GM12878 (cell line): Measurements from ENCODE around the gene ACOT12. TPM values are rescaled to one million over a fixed set of nuclear protein-coding genes. Genes with fewer than 3 reads are reported as not detected.

Source experiments
- ATAC-seq: fragments of 200-7000 bp; cut with Tn5 transposase; 3 replicates; pipeline ENCODE4 v1.9.1; 2020; ENCODE audit warnings: mild to moderate bottlenecking, moderate library complexity
- BruUV-seq: library from RNA; stranded (reverse); fragments of 400-500 nt; replicated peaks from 2 replicates; lab custom pipeline; 2021; lab: Mats Ljungman, UMichigan
- CTCF ChIA-PET: fragments of 300-600 bp; sonication (Branson Sonifier 250); formaldehyde crosslinking; extraction: SDS; loops from one replicate; lab custom pipeline; 2021; ENCODE audit warnings: inconsistent platforms; lab: Yijun Ruan, JAX
- POLR2A ChIA-PET: fragments of 350-600 bp; formaldehyde crosslinking; extraction: SDS; loops from one replicate; lab custom pipeline; 2021; ENCODE audit warnings: inconsistent platforms; lab: Charles Lee
- RAD21 ChIA-PET: fragments of 300-600 bp; sonication (Branson Sonifier 250); formaldehyde crosslinking; loops from one replicate; lab custom pipeline; 2023; ENCODE audit warnings: antibody characterized with exemption; ENCODE audit not compliant: unreplicated experiment; lab: Charles Lee
- SMC1A ChIA-PET: fragments of 300-600 bp; sonication (Branson Sonifier 250); formaldehyde crosslinking; loops from one replicate; lab custom pipeline; 2023; ENCODE audit not compliant: unreplicated experiment, uncharacterized antibody; lab: Charles Lee
- DNase-seq: peaks from one replicate; pipeline ENCODE4 v3.0.0-alpha.2; 2011; ENCODE audit warnings: low read depth, low spot score
- FAIRE-seq: peaks from 3 replicates; lab custom pipeline; 2011; peaks lifted over from hg19 to GRCh38; lab: Jason Lieb, UNC
- H2AFZ ChIP-seq: 2 replicates; pipeline ENCODE4 v1.6.0; 2011; ENCODE audit warnings: low read depth, low read length, control low read depth; ENCODE audit not compliant: control insufficient read depth
- H3K27ac ChIP-seq: 2 replicates; pipeline ENCODE4 v1.5.1; 2011; ENCODE audit warnings: control low read depth; ENCODE audit not compliant: control insufficient read depth, insufficient read depth
- H3K27me3 ChIP-seq, 2 experiments: replicated peaks in 1 of 2; 2 replicates each; pipeline versions ENCODE4 v1.6.0 to v1.6.1; 2011; ENCODE audit warnings: low read length in 1 of 2; ENCODE audit not compliant: control insufficient read depth in 2 of 2, insufficient read depth in 2 of 2
- H3K36me3 ChIP-seq, 2 experiments: 2 replicates each; pipeline ENCODE4 v1.5.1; 2011; ENCODE audit warnings: low read length in 1 of 2; ENCODE audit not compliant: control insufficient read depth in 2 of 2, insufficient read depth in 2 of 2
- H3K4me1 ChIP-seq: 2 replicates; pipeline ENCODE4 v1.6.1; 2011; ENCODE audit warnings: mild to moderate bottlenecking, low read length, moderate library complexity, mixed read lengths; ENCODE audit not compliant: control insufficient read depth, insufficient read depth
- H3K4me2 ChIP-seq: 2 replicates; pipeline ENCODE4 v1.6.0; 2011; ENCODE audit warnings: control low read depth; ENCODE audit not compliant: control insufficient read depth, insufficient read depth
- H3K4me3 ChIP-seq: fragments of 200-600 bp; sonication (generic); 2 replicates; pipeline ENCODE4 v1.5.1; 2016
- H3K79me2 ChIP-seq: 2 replicates; pipeline ENCODE4 v1.6.0; 2011; ENCODE audit warnings: low read length; ENCODE audit not compliant: control insufficient read depth, insufficient read depth
- H3K9ac ChIP-seq: 2 replicates; pipeline ENCODE4 v1.8.0; 2011; ENCODE audit warnings: low read length, control low read depth, mixed read lengths; ENCODE audit not compliant: control insufficient read depth, insufficient read depth
- H3K9me3 ChIP-seq: replicated peaks from 3 replicates; pipeline ENCODE4 v1.5.1; 2011; ENCODE audit warnings: mild to moderate bottlenecking, low read length; ENCODE audit not compliant: control insufficient read depth, insufficient read depth
- H4K20me1 ChIP-seq: 2 replicates; pipeline ENCODE4 v1.6.0; 2011; ENCODE audit not compliant: control insufficient read depth, insufficient read depth
- BHLHE40 ChIP-seq, 2 experiments: fragments of 450-650 bp in 1 of 2; IDR thresholded peaks; 2 replicates each; pipeline ENCODE4 v1.6.1; 2011 to 2017; ENCODE audit warnings: low read depth in 2 of 2, borderline replicate concordance in 1 of 2, improper control_type of control experiment in 1 of 2, low read length in 1 of 2, mild to moderate bottlenecking in 1 of 2
- BMI1 ChIP-seq: fragments of 450-650 bp; IDR thresholded peaks from 2 replicates; pipeline ENCODE4 v1.6.1; 2016; ENCODE audit warnings: mild to moderate bottlenecking, moderate library complexity, borderline replicate concordance
- CEBPB ChIP-seq, 2 experiments: fragments of 150-350 bp in 1 of 2; IDR thresholded peaks; 2 replicates each; pipeline ENCODE4 v1.6.1; 2012 to 2014; ENCODE audit warnings: low read depth in 2 of 2, low read length in 2 of 2, borderline replicate concordance in 1 of 2, inconsistent platforms in 1 of 2
- HDAC6 ChIP-seq: fragments of 200-600 bp; sonication (generic); IDR thresholded peaks from one replicate; pipeline ENCODE4 v1.8.0; 2017; ENCODE audit warnings: antibody characterized with exemption; ENCODE audit not compliant: unreplicated experiment
- NR2C1 ChIP-seq: fragments of 450-650 bp; IDR thresholded peaks from 2 replicates; pipeline ENCODE4 v1.6.1; 2017; ENCODE audit warnings: antibody characterized with exemption, mild to moderate bottlenecking, moderate library complexity
- POLR2AphosphoS5 ChIP-seq: IDR thresholded peaks from 2 replicates; pipeline ENCODE4 v1.6.1; 2011; ENCODE audit warnings: mild to moderate bottlenecking, low read length, inconsistent platforms
- POU2F2 ChIP-seq: IDR thresholded peaks from 3 replicates; pipeline ENCODE4 v1.6.1; 2011; ENCODE audit warnings: low read depth, mild to moderate bottlenecking, low read length, borderline replicate concordance
- PRDM15 ChIP-seq: fragments of 450-650 bp; formaldehyde crosslinking; IDR thresholded peaks from 2 replicates; pipeline ENCODE4 v1.4.0; 2020; ENCODE audit warnings: mild to moderate bottlenecking, moderate library complexity
- RFX5 ChIP-seq: IDR thresholded peaks from 2 replicates; pipeline ENCODE4 v1.6.1; 2011; ENCODE audit warnings: low read depth, low read length, improper control_type of control experiment
- SMAD1 ChIP-seq: fragments of 450-650 bp; IDR thresholded peaks from 2 replicates; pipeline ENCODE4 v1.6.1; 2018; ENCODE audit warnings: mild to moderate bottlenecking, low read depth; ENCODE audit not compliant: partially characterized antibody
- TBL1XR1 ChIP-seq: IDR thresholded peaks from 2 replicates; pipeline ENCODE4 v1.6.1; 2012; ENCODE audit warnings: low read depth, low read length, improper control_type of control experiment
- YY1 ChIP-seq: IDR thresholded peaks from 2 replicates; pipeline ENCODE4 v1.6.1; 2011; ENCODE audit warnings: low read depth, mild to moderate bottlenecking, low read length
- ZSCAN29 ChIP-seq: fragments of 450-650 bp; IDR thresholded peaks from 2 replicates; pipeline ENCODE4 v1.6.1; 2017; ENCODE audit warnings: mild to moderate bottlenecking, moderate library complexity
- WGBS: methylation state at CpG from one replicate; pipeline ENCODE4 v1.1.6; 2016; ENCODE audit warnings: low lambda C conversion rate; ENCODE audit not compliant: insufficient replicate concordance, insufficient coverage; ENCODE audit errors: missing lambda C conversion rate; 5-methylcytosine and 5-hydroxymethylcytosine counted together
- in situ Hi-C: fragments of 300-500 bp; cut with MboI; formaldehyde crosslinking; loops from 9 replicates; pipeline ENCODE4 v1.14.3; 2018; ENCODE audit warnings: mixed read lengths
- intact Hi-C: fragments of 100-400 bp; cut with micrococcal nuclease; formaldehyde crosslinking; loops from one replicate; pipeline ENCODE4 v1.14.2; 2022; ENCODE audit not compliant: unreplicated experiment
- polyA plus RNA-seq, 11 experiments: library from polyadenylated mRNA; depleted of rRNA in 4 of 11; unstranded in 6 of 11; stranded (reverse) in 5 of 11; fragments of >200 nt; fragmentation: Nextera tagmentation in 4 of 11; fragmentation: Illumina TruSeq in 1 of 11; extraction: Ambion mirVana in 4 of 11; extraction: Trizol in 1 of 11; gene quantifications; 1 replicate in 1 of 11; 2 replicates in 10 of 11; pipeline versions ENCODE4 v1.2.1 to v1.2.3, GENCODE V29; 2011 to 2016; ENCODE audit warnings: inconsistent platforms in 2 of 11, missing spikeins in 2 of 11, low read depth in 1 of 11
- total RNA-seq, 4 experiments: library from RNA; depleted of rRNA in 3 of 4; stranded (reverse); fragments of >200 nt in 3 of 4; fragmentation: Illumina TruSeq in 1 of 4; extraction: Trizol in 1 of 4; gene quantifications; 2 replicates each; pipeline versions ENCODE4 v1.2.1 to v1.2.3, GENCODE V29; 2013 to 2021
- TF ChIP-seq, protein P1 (sequence below): fragments of 450-650 bp; IDR thresholded peaks from 2 replicates; pipeline ENCODE4 v1.6.1; 2016; ENCODE audit warnings: mild to moderate bottlenecking
- TF ChIP-seq, protein P2 (sequence below): fragments of 450-650 bp; IDR thresholded peaks from 2 replicates; pipeline ENCODE4 v1.6.1; 2014; ENCODE audit warnings: mild to moderate bottlenecking

ACOT12 gene
- total and polyA plus RNA-seq, 10 of the 15 experiments (the other 5 are each of a cell fraction or from before 2014, with no cell fraction given) = 0.08 TPM; not detected in 9

DNA sequence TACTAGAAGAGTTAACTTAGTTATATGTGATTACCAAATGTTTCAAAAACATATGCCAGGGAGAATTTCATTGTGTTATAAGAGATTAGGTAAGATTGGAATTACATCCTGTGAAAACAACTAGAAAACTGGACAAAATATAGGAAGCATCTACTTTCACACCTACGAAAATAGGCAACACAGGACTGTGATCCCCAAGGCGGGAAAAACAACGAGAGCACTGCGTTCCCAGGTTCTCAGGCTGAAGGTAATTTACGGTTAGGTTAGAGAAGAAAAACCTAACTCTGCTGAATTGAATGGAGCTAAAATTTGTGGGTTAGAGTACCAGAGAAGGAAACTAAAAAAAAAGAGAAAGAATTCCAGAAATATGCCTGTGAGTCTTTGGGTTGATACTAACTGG is 28.4 kb downstream of the ACOT12 start:
- SMC1A ChIA-PET = interaction anchor here (0.5 kb wide), 1 partner anchor 925 kb away, joined by 3 read pairs; no protein-coding TSS in a partner anchor
- H3K4me3 ChIP-seq = no peak overlapping the region
- DNase-seq (no peak), FAIRE-seq (no peak), ATAC-seq (no peak)
- H3K79me2 ChIP-seq = no peaks in the 10 kb centered on the region
- no peaks in the 10 kb centered on the region for H3K9me3 ChIP-seq
- H2AFZ ChIP-seq = no peak overlapping the region
- 86% methylated on average over 5 of the region's 5 CpGs for WGBS
- no peak overlapping the region for H3K9ac ChIP-seq
- CTCF ChIA-PET = interaction anchor here (1.4 kb wide), 1 partner anchor 23 kb away, joined by 3 read pairs; no protein-coding TSS in a partner anchor
- no peaks in the 10 kb centered on the region; a peak in 1 of 4 replicates for H3K27me3 ChIP-seq
- intact Hi-C loops = no loop called here
- H3K27ac ChIP-seq = no peak overlapping the region
- BruUV-seq = no TSS peak
- POLR2A ChIA-PET = no interaction called here
- no peaks in the 10 kb centered on the region for H3K4me1 ChIP-seq
- H4K20me1 ChIP-seq = no peaks in the 10 kb centered on the region
- in situ Hi-C loops = no loop called here
- RAD21 ChIA-PET = no interaction called here
- H3K36me3 ChIP-seq = no peaks in the 10 kb centered on the region
- H3K4me2 ChIP-seq = no peak overlapping the region
- TF ChIP-seq HDAC6 = no peak
- TF ChIP-seq RFX5 = no peak
- TF ChIP-seq ZSCAN29 = no peak
- no peak for TF ChIP-seq PRDM15 (CRISPR knock-in tag)
- no peak for TF ChIP-seq CEBPB (IDR thresholded peaks at IDR 0.05; ENCODE audit: borderline replicate concordance in 1 of 2, low read depth in 2 of 2, low read length in 2 of 2)
- no peak for TF ChIP-seq POLR2AphosphoS5
- TF ChIP-seq BHLHE40 (IDR thresholded peaks at IDR 0.05; ENCODE audit: borderline replicate concordance in 1 of 2, low read depth in 2 of 2, low read length in 1 of 2) = no peak
- no peak for TF ChIP-seq YY1
- TF ChIP-seq BMI1 = no peak
- TF ChIP-seq TBL1XR1 = no peak
- TF ChIP-seq NR2C1 = no peak
- no peak for TF ChIP-seq POU2F2
- TF ChIP-seq, protein P1, sequence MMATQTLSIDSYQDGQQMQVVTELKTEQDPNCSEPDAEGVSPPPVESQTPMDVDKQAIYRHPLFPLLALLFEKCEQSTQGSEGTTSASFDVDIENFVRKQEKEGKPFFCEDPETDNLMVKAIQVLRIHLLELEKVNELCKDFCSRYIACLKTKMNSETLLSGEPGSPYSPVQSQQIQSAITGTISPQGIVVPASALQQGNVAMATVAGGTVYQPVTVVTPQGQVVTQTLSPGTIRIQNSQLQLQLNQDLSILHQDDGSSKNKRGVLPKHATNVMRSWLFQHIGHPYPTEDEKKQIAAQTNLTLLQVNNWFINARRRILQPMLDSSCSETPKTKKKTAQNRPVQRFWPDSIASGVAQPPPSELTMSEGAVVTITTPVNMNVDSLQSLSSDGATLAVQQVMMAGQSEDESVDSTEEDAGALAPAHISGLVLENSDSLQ = no peak
- TF ChIP-seq SMAD1 = no peak
- TF ChIP-seq, protein P2, sequence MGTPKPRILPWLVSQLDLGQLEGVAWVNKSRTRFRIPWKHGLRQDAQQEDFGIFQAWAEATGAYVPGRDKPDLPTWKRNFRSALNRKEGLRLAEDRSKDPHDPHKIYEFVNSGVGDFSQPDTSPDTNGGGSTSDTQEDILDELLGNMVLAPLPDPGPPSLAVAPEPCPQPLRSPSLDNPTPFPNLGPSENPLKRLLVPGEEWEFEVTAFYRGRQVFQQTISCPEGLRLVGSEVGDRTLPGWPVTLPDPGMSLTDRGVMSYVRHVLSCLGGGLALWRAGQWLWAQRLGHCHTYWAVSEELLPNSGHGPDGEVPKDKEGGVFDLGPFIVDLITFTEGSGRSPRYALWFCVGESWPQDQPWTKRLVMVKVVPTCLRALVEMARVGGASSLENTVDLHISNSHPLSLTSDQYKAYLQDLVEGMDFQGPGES = no peak
